Measurements from ENCODE around the gene SPRR1A.

The SPRR1A gene

GRCh38 chr1:152983743-152984142 lies at the start of gene SPRR1A:
Gene SPRR1A (plus strand): TSS chr1:152984081. CDS start chr1:152985231, 1,150 bp downstream.
- DNase-seq: no peak

GRCh38 chr1:152940614-152941013 lies 43.3 kb upstream of the SPRR1A start:
- DNase-seq: no peak

- DNase-seq: no peak
Measured at GRCh38 chr1:152941037-152941711, 42.7 kb upstream of the SPRR1A start.

GRCh38 chr1:152942161-152942560 lies 41.7 kb upstream of the SPRR1A start:
- DNase-seq: no peak

- DNase-seq: no peak
Measured at GRCh38 chr1:152946248-152946647, 37.6 kb upstream of the SPRR1A start.

- no peak for DNase-seq
Measured at GRCh38 chr1:152946651-152947256, 37.1 kb upstream of the SPRR1A start, which contains the start of gene SPRR5. Gene SPRR5 (plus strand): TSS chr1:152947206. CDS start chr1:152948555, 1,349 bp downstream.

GRCh38 chr1:152951711-152952110 lies 32.2 kb upstream of the SPRR1A start:
- no peak for DNase-seq

GRCh38 chr1:152953761-152954160 lies 30.1 kb upstream of the SPRR1A start:
- no peak for DNase-seq

GRCh38 chr1:152954436-152954835 lies 29.4 kb upstream of the SPRR1A start:
- DNase-seq: no peak

GRCh38 chr1:152957561-152957960 lies 26.3 kb upstream of the SPRR1A start:
- no peak for DNase-seq

- DNase-seq: no peak
Measured at GRCh38 chr1:152959273-152959672, 24.6 kb upstream of the SPRR1A start.

- no peak for DNase-seq
Measured at GRCh38 chr1:152959801-152960451, 24.0 kb upstream of the SPRR1A start.

GRCh38 chr1:152960452-152961044 lies 23.3 kb upstream of the SPRR1A start:
- DNase-seq: peak; percentile 30

- DNase-seq: no peak
Measured at GRCh38 chr1:152961226-152961891, 22.5 kb upstream of the SPRR1A start.

GRCh38 chr1:152962876-152963415 lies 20.9 kb upstream of the SPRR1A start:
- DNase-seq: no peak

GRCh38 chr1:152964536-152964935 lies 19.3 kb upstream of the SPRR1A start:
- DNase-seq: no peak

- no peak for DNase-seq
Measured at GRCh38 chr1:152965853-152966252, 18.0 kb upstream of the SPRR1A start.

- DNase-seq: no peak
Measured at GRCh38 chr1:152967201-152967600, 16.7 kb upstream of the SPRR1A start.

- peak; percentile 10 for DNase-seq
Measured at GRCh38 chr1:152968248-152968647, 15.6 kb upstream of the SPRR1A start.

GRCh38 chr1:152969036-152969435 lies 14.8 kb upstream of the SPRR1A start:
- no peak for DNase-seq

- DNase-seq: no peak
Measured at GRCh38 chr1:152970495-152970894, 13.4 kb upstream of the SPRR1A start, which contains the start of gene SPRR4. Gene SPRR4 (plus strand): TSS chr1:152970648. CDS start chr1:152971891, 1,243 bp downstream.

- no peak for DNase-seq
Measured at GRCh38 chr1:152972196-152972886, 11.5 kb upstream of the SPRR1A start.
